Measurements from ENCODE around the gene CDC37. TPM values are rescaled to one million over a fixed set of nuclear protein-coding genes. Genes with fewer than 3 reads are reported as not detected.

CDC37 gene
- total RNA-seq, 1 experiment from 2014 or later: 260 TPM

DNA sequence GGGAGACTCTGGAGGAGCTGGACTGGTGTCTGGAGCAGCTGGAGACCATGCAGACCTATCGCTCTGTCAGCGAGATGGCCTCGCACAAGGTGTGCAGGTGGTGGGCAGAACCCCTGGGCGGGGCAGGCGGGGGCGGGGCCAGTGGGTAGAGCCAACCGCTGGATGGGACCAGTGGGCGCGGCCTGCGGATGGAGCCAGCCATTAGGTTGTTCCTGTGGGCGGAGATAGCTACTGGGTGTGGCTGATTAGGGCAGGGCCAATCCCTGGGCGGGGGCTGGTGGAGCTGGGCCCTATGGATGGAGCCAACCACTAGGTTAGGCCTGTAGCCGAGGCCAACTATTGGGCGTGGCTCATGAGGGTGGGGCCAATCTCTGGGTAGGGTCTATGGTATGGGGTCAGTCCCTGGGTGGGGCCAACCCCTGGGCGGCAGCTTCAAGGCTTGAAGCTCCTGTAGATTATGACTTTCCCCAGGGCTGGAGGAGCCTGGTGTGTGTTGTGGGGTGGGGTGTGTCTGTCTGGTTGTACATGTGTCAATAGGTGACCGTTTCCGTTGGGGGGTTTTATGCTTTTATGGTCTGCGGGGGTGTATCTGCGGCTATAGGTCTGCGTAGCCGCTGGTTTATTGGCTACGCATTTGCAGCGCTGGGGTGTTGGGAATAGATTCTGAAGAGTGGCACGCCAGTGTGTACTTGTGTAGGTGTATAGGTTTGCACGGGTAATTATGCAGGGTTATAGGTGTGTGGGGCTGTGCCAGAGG is 47.7 kb upstream of the CDC37 start:
- TF ChIP-seq EZH2 (IDR thresholded peaks at IDR 0.05): no peak
- peaks cover 0 to 15% of the 10 kb centered on the region in 2 experiments; a peak in 3 of 4 replicates for H3K36me3 ChIP-seq (ENCODE audit: control insufficient read depth in 1 of 2, insufficient read depth in 2 of 2, low read length in 2 of 2)
- H3K79me2 ChIP-seq (ENCODE audit: insufficient read depth, low read length): peaks cover 4% of the 10 kb centered on the region; the same call in 1 of the 2 replicates
- no peaks in the 10 kb centered on the region for H3K9me2 ChIP-seq (ENCODE audit: insufficient read depth)
- ATAC-seq: peak; percentile 89
- no peak overlapping the region for H3K27ac ChIP-seq (ENCODE audit: low read depth, low read length)
- no TSS peak for BruUV-seq (replicated peaks)
- RAD21 ChIA-PET (ENCODE audit: low non-redundant PET in 1 of 2, low total read pairs in 2 of 2, uncharacterized antibody in 2 of 2, unreplicated experiment in 2 of 2): interaction anchor here in 1 of 2 experiments (0.6 kb wide), 1 partner anchor 268 kb away, joined by 3 read pairs; no protein-coding TSS in a partner anchor
- CTCF ChIA-PET: interaction anchor here (0.7 kb wide), 1 partner anchor 17 kb away, joined by 3 read pairs; no protein-coding TSS in a partner anchor
- H3K4me1 ChIP-seq (ENCODE audit: control insufficient read depth in 1 of 2, insufficient read depth in 2 of 2, low read length in 2 of 2): peaks cover 0 to 15% of the 10 kb centered on the region in 2 experiments; a peak in 2 of 4 replicates
- H3K27me3 ChIP-seq (ENCODE audit: insufficient read depth, low read length): no peaks in the 10 kb centered on the region
- H3K4me3 ChIP-seq (replicated peaks in 1 of 2; ENCODE audit: low read depth in 1 of 2, low read length in 2 of 2): no peak overlapping the region
- peaks cover 3% of the 10 kb centered on the region; the same call in 1 of the 2 replicates for H4K20me1 ChIP-seq (ENCODE audit: insufficient read depth)
- no peak overlapping the region for H3K9ac ChIP-seq (ENCODE audit: low read length)
- H3K9me3 ChIP-seq (ENCODE audit: control insufficient read depth in 1 of 2, insufficient read depth in 1 of 2, low read depth in 1 of 2, low read length in 2 of 2): no peaks in the 10 kb centered on the region
- intact Hi-C loops (cut with micrococcal nuclease): no loop called here
- no peak for DNase-seq (ENCODE audit: low read depth, low spot score)
- no peak overlapping the region for H3K4me2 ChIP-seq (ENCODE audit: low read length)
- no peak overlapping the region for H2AFZ ChIP-seq (ENCODE audit: low read depth, low read length, poor library complexity, severe bottlenecking)
- POLR2A ChIA-PET: no interaction called here

DNA sequence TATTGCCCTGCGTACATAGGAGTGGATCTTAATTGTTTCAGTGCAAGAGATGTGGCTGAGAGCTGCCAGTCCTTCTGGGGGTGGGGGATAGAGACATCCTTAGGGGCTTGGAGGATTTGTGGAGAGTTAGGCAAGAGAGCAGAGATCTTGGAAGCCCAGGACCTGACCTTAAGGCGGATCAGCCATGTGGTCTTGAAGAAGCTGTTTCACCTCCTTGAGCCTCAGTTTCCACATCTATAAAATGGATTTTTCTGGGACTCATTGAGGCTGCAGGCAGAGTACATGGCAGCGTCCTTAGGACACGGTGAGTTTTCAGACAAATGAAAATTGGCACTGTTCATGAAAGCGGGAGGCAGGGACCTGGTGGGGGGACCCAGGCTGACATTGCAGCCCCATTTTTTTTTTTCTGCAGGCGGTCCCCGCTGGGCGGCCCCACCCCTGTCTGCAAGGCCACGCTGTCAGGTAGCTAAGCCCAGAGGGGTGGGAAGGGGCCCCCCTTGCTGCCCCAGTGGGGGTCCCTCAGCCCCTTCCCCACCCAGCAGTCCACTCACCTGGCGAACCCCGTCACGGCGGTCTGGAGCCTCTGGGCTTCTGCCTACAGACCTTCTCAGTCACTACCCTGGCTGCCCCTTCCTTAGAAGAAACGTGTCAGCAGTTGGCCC is 47.0 kb upstream of the CDC37 start:
- Histone ChIP-seq H3K36me3 (ENCODE audit: control insufficient read depth in 1 of 2, insufficient read depth in 2 of 2, low read length in 2 of 2) (peaks cover 0 to 15% of the 10 kb centered on the region in 2 experiments; a peak in 3 of 4 replicates), H3K4me3 (replicated peaks in 1 of 2; ENCODE audit: low read depth in 1 of 2, low read length in 2 of 2) (no peak overlapping the region), H3K79me2 (ENCODE audit: insufficient read depth, low read length) (peaks cover 4% of the 10 kb centered on the region; the same call in 1 of the 2 replicates), H2AFZ (ENCODE audit: low read depth, low read length, poor library complexity, severe bottlenecking) (no peak overlapping the region), H3K27ac (ENCODE audit: low read depth, low read length) (no peak overlapping the region), H3K9me3 (ENCODE audit: control insufficient read depth in 1 of 2, insufficient read depth in 1 of 2, low read depth in 1 of 2, low read length in 2 of 2) (no peaks in the 10 kb centered on the region), H3K9me2 (ENCODE audit: insufficient read depth) (no peaks in the 10 kb centered on the region), H3K4me1 (ENCODE audit: control insufficient read depth in 1 of 2, insufficient read depth in 2 of 2, low read length in 2 of 2) (peaks cover 0 to 15% of the 10 kb centered on the region in 2 experiments; a peak in 2 of 4 replicates), H4K20me1 (ENCODE audit: insufficient read depth) (peaks cover 3% of the 10 kb centered on the region; the same call in 1 of the 2 replicates), H3K4me2 (ENCODE audit: low read length) (no peak overlapping the region), H3K9ac (ENCODE audit: low read length) (no peak overlapping the region), H3K27me3 (ENCODE audit: insufficient read depth, low read length) (no peaks in the 10 kb centered on the region)
- BruUV-seq (replicated peaks): no TSS peak
- CTCF ChIA-PET: interaction anchor here (0.7 kb wide), 1 partner anchor 18 kb away, joined by 3 read pairs; no protein-coding TSS in a partner anchor
- TF ChIP-seq SIN3A (IDR thresholded peaks at IDR 0.05; ENCODE audit: low read depth): no peak
- TF ChIP-seq YY1 (IDR thresholded peaks at IDR 0.05; ENCODE audit: extremely low read depth, insufficient replicate concordance, low read depth, low read length): no peak
- TF ChIP-seq, protein P1, sequence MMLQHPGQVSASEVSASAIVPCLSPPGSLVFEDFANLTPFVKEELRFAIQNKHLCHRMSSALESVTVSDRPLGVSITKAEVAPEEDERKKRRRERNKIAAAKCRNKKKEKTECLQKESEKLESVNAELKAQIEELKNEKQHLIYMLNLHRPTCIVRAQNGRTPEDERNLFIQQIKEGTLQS (IDR thresholded peaks at IDR 0.05): no peak
- TF ChIP-seq, protein P2, sequence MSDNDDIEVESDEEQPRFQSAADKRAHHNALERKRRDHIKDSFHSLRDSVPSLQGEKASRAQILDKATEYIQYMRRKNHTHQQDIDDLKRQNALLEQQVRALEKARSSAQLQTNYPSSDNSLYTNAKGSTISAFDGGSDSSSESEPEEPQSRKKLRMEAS (IDR thresholded peaks at IDR 0.05): no peak
- TF ChIP-seq FOSL1 (IDR thresholded peaks at IDR 0.05; ENCODE audit: low read depth): no peak
- TF ChIP-seq EZH2 (IDR thresholded peaks at IDR 0.05): no peak
- no peak for TF ChIP-seq ZFX (IDR thresholded peaks at IDR 0.05)
- TF ChIP-seq SRF (IDR thresholded peaks at IDR 0.05; ENCODE audit: low read depth): no peak
- RAD21 ChIA-PET (ENCODE audit: low non-redundant PET in 1 of 2, low total read pairs in 2 of 2, uncharacterized antibody in 2 of 2, unreplicated experiment in 2 of 2): interaction anchor here in 1 of 2 experiments (0.6 kb wide), 1 partner anchor 267 kb away, joined by 3 read pairs; no protein-coding TSS in a partner anchor
- DNase-seq (ENCODE audit: low read depth, low spot score): no peak
- intact Hi-C loops (cut with micrococcal nuclease): no loop called here
- POLR2A ChIA-PET: no interaction called here
- no peak for ATAC-seq
